BLaER1 treated with 17β-estradiol and CSF1 and Interleukin-3, amounts not matched to agents 10 nM and 100 nM (cell line): ENCODE data around the gene DDX47.
"Not testable (repeated sequence)": the region's sequence is repeated elsewhere in the genome, so short reads cannot be mapped to it uniquely, and the experiment has no call there.

Experiments used
- H3K27ac ChIP-seq, 11 experiments: shearing (Covaris generic); formaldehyde crosslinking; 2 replicates each; pipeline ENCODE4 v1.8.1; 2022
- H3K27me3 ChIP-seq, 11 experiments: shearing (Covaris generic); formaldehyde crosslinking; 2 replicates each; pipeline ENCODE4 v1.8.1; 2022
- H3K36me3 ChIP-seq, 11 experiments: shearing (Covaris generic); formaldehyde crosslinking; 2 replicates each; pipeline ENCODE4 v1.8.1; 2022
- H3K4me1 ChIP-seq, 10 experiments: shearing (Covaris generic); formaldehyde crosslinking; 2 replicates each; pipeline ENCODE4 v1.8.1; 2022
- H3K4me2 ChIP-seq, 11 experiments: shearing (Covaris generic); formaldehyde crosslinking; 2 replicates each; pipeline ENCODE4 v1.8.1; 2022
- H3K4me3 ChIP-seq, 10 experiments: shearing (Covaris generic); formaldehyde crosslinking; 2 replicates each; pipeline ENCODE4 v1.8.1; 2022
- H3K9ac ChIP-seq, 11 experiments: shearing (Covaris generic); formaldehyde crosslinking; 2 replicates each; pipeline ENCODE4 v1.8.1; 2022
- H3K9me3 ChIP-seq, 11 experiments: shearing (Covaris generic); formaldehyde crosslinking; replicated peaks in 1 of 11; 2 replicates each; pipeline ENCODE4 v1.8.1; 2022
- H4K20me1 ChIP-seq, 11 experiments: shearing (Covaris generic); formaldehyde crosslinking; 2 replicates each; pipeline ENCODE4 v1.8.1; 2022
- Cebpa-rat ChIP-seq, 11 experiments: shearing (Covaris generic); IDR thresholded peaks; 2 replicates each; pipeline ENCODE4 v1.8.1; 2022

Gene DDX47

DNA sequence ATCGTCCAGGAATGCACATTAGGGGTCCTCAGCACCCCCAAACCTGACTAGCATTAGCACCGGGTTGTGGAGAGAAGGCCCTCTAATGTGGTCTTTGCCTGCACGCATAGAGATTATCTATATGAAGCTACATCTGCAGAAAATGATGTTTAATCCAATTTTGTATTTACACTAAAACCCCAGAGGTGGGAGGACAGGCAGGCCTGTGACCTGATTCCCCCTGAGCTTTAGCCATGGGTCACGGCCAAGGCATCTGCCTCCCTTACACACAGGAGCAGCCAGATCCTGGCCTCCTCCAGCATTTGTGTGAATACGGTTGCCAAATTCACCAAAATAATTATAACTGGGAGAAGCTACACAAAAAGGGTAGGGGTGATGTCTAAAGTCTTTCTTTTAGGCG is 20.7 kb upstream of the DDX47 start:
- Histone ChIP-seq H3K27ac (no peak overlapping the region), H3K4me3 (no peak overlapping the region), H3K9me3 (no peaks in the 10 kb centered on the region)

GRCh38 chr12:12794686-12795085 is 18.5 kb upstream of the DDX47 start:
- no peaks in the 10 kb centered on the region for H3K36me3 ChIP-seq
- H3K27me3 ChIP-seq, result no peaks in the 10 kb centered on the region
- no peaks in the 10 kb centered on the region for H4K20me1 ChIP-seq
- H3K4me1 ChIP-seq, result peaks cover 0 to 10% (median 0%) of the 10 kb centered on the region in 10 experiments; a peak in 1 of 20 replicates
- H3K9ac ChIP-seq, result no peak overlapping the region
- no peak overlapping the region for H3K4me3 ChIP-seq
- no peak overlapping the region for H3K4me2 ChIP-seq
- H3K9me3 ChIP-seq, result no peaks in the 10 kb centered on the region
- H3K27ac ChIP-seq, result no peak overlapping the region
- no peak for TF ChIP-seq Cebpa-rat (IDR thresholded peaks at IDR 0.05)

More for the DNA sequence above, 20.7 kb upstream of the DDX47 start:
- no peaks in the 10 kb centered on the region; a peak in 1 of 22 replicates for H3K27me3 ChIP-seq
- peak overlapping the region in 1 of 11 experiments; percentile 34; a peak in 1 of 22 replicates for H3K9ac ChIP-seq
- no peaks in the 10 kb centered on the region for H4K20me1 ChIP-seq
- TF ChIP-seq Cebpa-rat (IDR thresholded peaks at IDR 0.05), result no peak
- H3K4me2 ChIP-seq, result no peak overlapping the region
- H3K36me3 ChIP-seq, result no peaks in the 10 kb centered on the region
- H3K4me1 ChIP-seq, result peaks cover 5 to 22% (median 18%) of the 10 kb centered on the region in 10 experiments

GRCh38 chr12:12796171-12796570 is 17.0 kb upstream of the DDX47 start:
- Histone ChIP-seq H3K9ac (no peak overlapping the region), H3K9me3 (no peaks in the 10 kb centered on the region), H3K27ac (no peak overlapping the region), H3K36me3 (no peaks in the 10 kb centered on the region), H3K27me3 (no peaks in the 10 kb centered on the region), H3K4me3 (no peak overlapping the region), H3K4me2 (no peak overlapping the region), H3K4me1 (peaks cover 0 to 12% (median 2%) of the 10 kb centered on the region in 10 experiments; a peak in 5 of 20 replicates), H4K20me1 (no peaks in the 10 kb centered on the region)
- no peak for TF ChIP-seq Cebpa-rat (IDR thresholded peaks at IDR 0.05)

DNA sequence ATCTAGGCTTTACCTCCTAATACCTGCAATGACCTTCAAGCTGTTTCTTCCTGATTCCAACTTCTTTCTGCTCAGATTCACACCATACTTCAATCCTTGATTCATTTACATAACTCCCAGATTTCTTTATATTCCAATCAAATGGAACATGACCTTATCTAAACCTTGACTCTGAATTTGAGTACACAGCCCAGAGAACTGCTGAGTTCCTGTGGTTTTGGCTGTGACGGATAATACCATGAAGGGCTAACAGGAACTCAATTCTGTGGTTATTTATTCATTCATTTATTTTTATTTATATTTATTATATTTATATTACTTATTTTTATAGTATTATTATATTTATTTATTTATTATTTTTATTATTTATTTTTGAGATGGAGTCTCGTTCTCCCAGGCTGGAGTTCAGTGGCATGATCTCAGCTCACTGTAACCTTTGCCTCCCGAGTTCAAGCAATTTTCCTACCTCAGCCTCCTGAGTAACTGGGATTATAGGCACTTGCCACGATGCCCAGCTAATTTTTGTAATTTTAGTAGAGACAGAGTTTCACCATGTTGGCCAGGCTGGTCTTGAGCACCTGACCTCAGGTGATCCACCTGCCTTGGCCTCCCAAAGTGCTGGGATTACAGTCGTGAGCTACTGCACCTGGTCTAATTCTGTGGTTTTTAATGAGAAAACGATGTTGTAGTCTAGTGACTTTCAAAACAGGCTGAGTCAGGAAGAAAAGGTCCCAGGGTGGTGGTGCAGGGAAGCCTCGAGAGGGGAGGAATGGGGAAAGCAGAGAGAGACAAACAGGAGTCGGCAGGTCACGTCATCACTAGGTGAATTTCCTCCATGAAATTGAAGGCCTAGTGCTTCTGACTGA is 16.0 kb upstream of the DDX47 start:
- H3K9ac ChIP-seq, result no peak overlapping the region
- H3K9me3 ChIP-seq, result no peaks in the 10 kb centered on the region
- H3K4me3 ChIP-seq, result no peak overlapping the region
- H3K4me1 ChIP-seq, result peaks cover 0 to 21% (median 4%) of the 10 kb centered on the region in 10 experiments; a peak in 8 of 20 replicates
- H3K27ac ChIP-seq, result no peak overlapping the region
- no peaks in the 10 kb centered on the region for H4K20me1 ChIP-seq
- TF ChIP-seq Cebpa-rat (IDR thresholded peaks at IDR 0.05), result no peak
- no peaks in the 10 kb centered on the region for H3K36me3 ChIP-seq
- peak overlapping the region in 3 of 11 experiments; percentile 2 to 16 (median 6); a peak in 3 of 22 replicates for H3K4me2 ChIP-seq
- no peaks in the 10 kb centered on the region for H3K27me3 ChIP-seq

DNA sequence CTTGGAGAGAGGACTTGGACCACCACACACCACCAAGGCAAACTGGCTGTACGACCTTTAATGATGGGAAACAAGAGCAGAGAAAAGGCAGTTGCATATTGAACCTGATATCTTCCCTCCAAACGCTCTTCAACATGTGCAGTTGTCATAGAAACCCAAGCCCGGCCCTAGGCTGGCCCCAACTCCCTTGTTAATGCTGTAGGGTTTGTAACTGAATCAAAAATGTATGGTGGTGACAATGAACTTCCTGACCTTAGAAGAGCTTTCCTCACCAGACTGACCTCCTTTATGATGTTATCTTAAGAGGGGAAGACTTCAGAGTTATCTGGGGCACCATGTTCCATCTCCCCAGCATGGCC is 15.4 kb upstream of the DDX47 start:
- no peaks in the 10 kb centered on the region for H3K36me3 ChIP-seq
- no peaks in the 10 kb centered on the region for H3K27me3 ChIP-seq
- no peaks in the 10 kb centered on the region for H4K20me1 ChIP-seq
- H3K9me3 ChIP-seq, result no peaks in the 10 kb centered on the region
- H3K9ac ChIP-seq, result no peak overlapping the region
- peak overlapping the region in 3 of 11 experiments; percentile 2 to 16 (median 6); a peak in 3 of 22 replicates for H3K4me2 ChIP-seq
- TF ChIP-seq Cebpa-rat (IDR thresholded peaks at IDR 0.05), result no peak
- H3K27ac ChIP-seq, result no peak overlapping the region
- H3K4me1 ChIP-seq, result peaks cover 1 to 28% (median 7%) of the 10 kb centered on the region in 10 experiments; a peak in 18 of 20 replicates
- H3K4me3 ChIP-seq, result no peak overlapping the region

DNA sequence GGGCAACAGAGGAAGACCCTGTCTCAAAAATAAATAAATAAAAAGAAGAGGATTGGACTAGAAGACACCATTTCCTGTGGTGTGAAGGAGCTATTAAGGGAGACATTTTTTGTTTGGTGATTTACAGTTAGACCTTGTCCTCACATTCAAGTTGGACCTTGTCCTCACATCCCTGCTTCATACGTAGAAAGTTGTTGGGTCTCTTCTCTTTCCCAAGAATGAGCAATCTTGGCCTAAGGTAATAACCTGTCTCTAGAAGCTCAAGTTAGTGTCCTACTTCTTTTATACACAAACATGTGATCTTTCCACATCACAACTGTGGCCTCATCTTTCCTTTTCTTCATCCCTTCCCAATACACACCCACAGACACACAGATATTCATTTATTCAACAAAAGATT is 14.7 kb upstream of the DDX47 start:
- H3K4me3 ChIP-seq, result no peak overlapping the region
- H3K4me1 ChIP-seq, result peaks cover 8 to 35% (median 14%) of the 10 kb centered on the region in 10 experiments
- no peak overlapping the region for H3K9ac ChIP-seq
- no peaks in the 10 kb centered on the region for H3K9me3 ChIP-seq
- H3K27ac ChIP-seq, result no peak overlapping the region
- no peaks in the 10 kb centered on the region for H3K27me3 ChIP-seq
- H4K20me1 ChIP-seq, result no peaks in the 10 kb centered on the region
- H3K36me3 ChIP-seq, result no peaks in the 10 kb centered on the region
- H3K4me2 ChIP-seq, result no peak overlapping the region
- no peak for TF ChIP-seq Cebpa-rat (IDR thresholded peaks at IDR 0.05)

DNA sequence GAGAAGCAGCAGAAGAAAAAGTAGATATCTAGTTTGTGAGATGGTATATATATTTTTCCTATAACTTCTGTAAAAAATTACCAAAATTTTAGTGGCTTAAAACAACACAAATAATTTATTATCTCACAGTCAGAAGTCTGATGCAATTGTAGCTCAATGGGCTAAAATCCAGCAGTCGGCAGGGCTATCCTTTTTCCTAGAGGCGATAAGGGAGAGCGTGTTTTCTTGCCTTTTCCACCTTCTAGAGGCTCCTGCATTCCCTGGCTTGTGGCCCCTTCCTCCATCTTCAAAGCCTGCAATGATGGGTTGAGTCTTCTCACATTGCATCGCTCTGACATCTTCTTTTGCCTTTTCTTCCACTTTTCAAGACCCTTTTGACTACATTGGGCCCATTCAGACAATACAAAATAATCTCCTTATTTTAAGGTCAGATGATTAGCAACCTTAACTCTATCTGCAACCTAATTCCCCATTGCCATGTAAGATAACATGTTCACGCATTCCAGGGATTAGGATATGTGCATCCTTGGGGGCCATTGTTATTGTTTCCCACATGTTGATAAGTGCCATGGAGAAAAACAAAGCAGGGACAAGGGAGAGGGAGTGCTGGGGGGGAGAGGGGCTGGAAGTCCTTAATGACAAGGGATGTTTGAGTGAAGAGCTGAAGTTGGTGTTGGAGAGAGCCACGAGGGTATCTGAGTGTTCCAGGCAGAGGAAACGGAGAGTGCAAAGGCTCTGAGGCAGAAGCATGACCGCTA is 13.8 kb upstream of the DDX47 start:
- peaks cover 17 to 43% (median 22%) of the 10 kb centered on the region in 10 experiments for H3K4me1 ChIP-seq
- TF ChIP-seq Cebpa-rat (IDR thresholded peaks at IDR 0.05), result no peak

DNA sequence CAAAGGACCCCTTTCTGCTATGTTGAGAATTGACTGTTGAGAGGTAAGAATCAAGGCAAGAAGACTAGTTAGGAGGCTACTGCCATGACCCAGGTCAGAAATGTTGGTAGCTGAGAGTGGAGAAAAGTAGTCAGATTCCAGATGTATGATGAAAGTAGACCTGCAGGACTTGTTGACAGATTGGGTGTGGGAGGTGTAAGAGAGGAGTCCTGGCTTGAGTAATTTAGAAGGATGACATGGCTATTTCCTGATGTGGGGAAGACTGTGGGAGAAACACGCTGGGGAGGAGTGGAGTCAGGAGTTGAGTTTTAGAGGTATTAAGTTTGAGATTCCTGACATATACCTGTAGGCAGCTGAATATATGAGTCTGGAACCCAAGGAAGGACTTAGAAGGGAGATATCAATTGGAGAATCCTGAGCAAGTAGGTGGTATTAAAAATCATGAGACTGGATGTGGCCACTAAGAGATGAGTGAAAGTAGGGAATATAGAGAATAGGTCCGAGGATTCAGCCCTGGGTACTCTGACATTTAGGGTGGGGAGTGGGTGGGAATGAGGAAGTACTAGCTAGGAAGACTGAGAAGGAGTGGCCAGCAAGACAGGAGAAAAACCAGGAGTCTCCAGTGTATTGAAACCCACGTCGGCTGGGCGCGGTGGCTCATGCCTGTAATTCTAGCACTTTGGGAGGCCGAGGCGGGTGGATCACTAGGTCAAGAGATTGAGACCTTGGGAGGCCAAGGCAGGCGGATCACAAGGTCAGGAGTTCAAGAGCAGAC is 12.6 kb upstream of the DDX47 start:
- Histone ChIP-seq H3K4me1 (peaks cover 17 to 49% (median 23%) of the 10 kb centered on the region in 10 experiments), H3K27ac (no peak overlapping the region), H3K4me3 (no peak overlapping the region), H3K4me2 (peak overlapping the region in 2 of 11 experiments; percentile 8 to 10; a peak in 1 of 22 replicates), H3K9me3 (no peaks in the 10 kb centered on the region), H4K20me1 (no peaks in the 10 kb centered on the region), H3K36me3 (no peaks in the 10 kb centered on the region), H3K9ac (no peak overlapping the region), H3K27me3 (no peaks in the 10 kb centered on the region)
- TF ChIP-seq Cebpa-rat (IDR thresholded peaks at IDR 0.05), result no peak

More for the DNA sequence above, 13.8 kb upstream of the DDX47 start:
- no peaks in the 10 kb centered on the region for H3K27me3 ChIP-seq
- no peaks in the 10 kb centered on the region for H4K20me1 ChIP-seq
- H3K4me2 ChIP-seq, result no peak overlapping the region
- no peak overlapping the region for H3K9ac ChIP-seq
- H3K9me3 ChIP-seq, result no peaks in the 10 kb centered on the region
- no peak overlapping the region for H3K4me3 ChIP-seq
- H3K36me3 ChIP-seq, result no peaks in the 10 kb centered on the region
- H3K27ac ChIP-seq, result no peak overlapping the region

DNA sequence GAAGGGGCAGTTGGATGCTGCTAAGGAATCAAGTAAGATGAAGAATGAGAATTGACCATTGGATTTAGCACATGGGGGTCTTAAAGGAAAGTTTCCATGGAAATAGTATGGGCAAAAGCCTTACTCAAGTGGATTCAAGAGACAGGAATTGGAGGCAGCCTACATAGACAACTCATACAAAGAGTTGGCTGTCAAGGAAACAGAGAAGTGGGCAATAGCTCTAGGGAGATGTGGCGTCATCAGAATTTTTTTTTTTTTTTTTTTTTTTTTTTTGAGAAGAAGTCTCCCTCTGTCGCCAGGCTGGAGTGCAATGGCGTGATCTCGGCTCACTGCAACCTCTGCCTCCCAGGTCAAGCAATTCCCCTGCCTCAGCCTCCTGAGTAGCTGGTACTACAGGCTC is 11.5 kb upstream of the DDX47 start:
- Histone ChIP-seq H3K4me2 (peak overlapping the region in 5 of 11 experiments; percentile 6 to 35 (median 27); a peak in 7 of 22 replicates), H3K4me1 (peaks cover 27 to 60% (median 34%) of the 10 kb centered on the region in 10 experiments)
- not testable (repeated sequence) for H3K9ac ChIP-seq, H3K4me3 ChIP-seq, H3K9me3 ChIP-seq, H3K27me3 ChIP-seq, H3K36me3 ChIP-seq, H4K20me1 ChIP-seq, H3K27ac ChIP-seq
